Endodermal cell (in vitro differentiated cells): Measurements from ENCODE around the gene SPTLC2. TPM values are rescaled to one million over a fixed set of nuclear protein-coding genes. Genes with fewer than 3 reads are reported as not detected.
A peak's percentile ranks its signal among the peaks of the same experiment; 100 is the strongest.

ENCODE experiments used
- DNase-seq: peaks from one replicate; pipeline ENCODE4 v3.0.0-alpha.2; 2017
- H3K27ac ChIP-seq: 2 replicates; pipeline ENCODE4 v1.5.1; 2013; ENCODE audit warnings: mild to moderate bottlenecking, low read depth, low read length, moderate library complexity
- H3K27me3 ChIP-seq: 2 replicates; pipeline ENCODE4 v1.6.1; 2013; ENCODE audit warnings: mild to moderate bottlenecking, low read length, moderate library complexity; ENCODE audit not compliant: insufficient read depth, control insufficient read depth, poor library complexity, severe bottlenecking
- H3K36me3 ChIP-seq: 2 replicates; pipeline ENCODE4 v1.7.0; 2013; ENCODE audit warnings: mild to moderate bottlenecking, low read length, moderate library complexity; ENCODE audit not compliant: control insufficient read depth, insufficient read depth
- H3K4me1 ChIP-seq: one replicate; pipeline ENCODE4 v1.7.0; 2013; ENCODE audit warnings: low read length; ENCODE audit not compliant: control insufficient read depth, insufficient read depth
- H3K4me3 ChIP-seq: 2 replicates; pipeline ENCODE4 v1.5.1; 2013; ENCODE audit warnings: mild to moderate bottlenecking, low read length, moderate library complexity
- H3K9ac ChIP-seq: 2 replicates; pipeline ENCODE4 v1.6.1; 2013; ENCODE audit warnings: mild to moderate bottlenecking, low read length, moderate library complexity; ENCODE audit not compliant: poor library complexity, severe bottlenecking; ENCODE audit errors: extremely low read depth
- H3K9me3 ChIP-seq: 2 replicates; pipeline ENCODE4 v1.6.1; 2013; ENCODE audit warnings: mild to moderate bottlenecking, low read length, moderate library complexity; ENCODE audit not compliant: control insufficient read depth
- H3K27ac Mint-ChIP-seq: 2 replicates; pipeline ENCODE4 v1.8.0; 2020; ENCODE audit warnings: mixed read lengths
- H3K27me3 Mint-ChIP-seq: 2 replicates; pipeline ENCODE4 v1.8.0; 2021; ENCODE audit warnings: mild to moderate bottlenecking, mixed read lengths; ENCODE audit not compliant: insufficient read depth
- H3K36me3 Mint-ChIP-seq: 2 replicates; pipeline ENCODE4 v1.8.0; 2020; ENCODE audit warnings: low read depth, mixed read lengths
- H3K4me1 Mint-ChIP-seq: 2 replicates; pipeline ENCODE4 v1.8.0; 2020; ENCODE audit warnings: mixed read lengths
- H3K4me3 Mint-ChIP-seq: 2 replicates; pipeline ENCODE4 v1.8.0; 2020; ENCODE audit warnings: mild to moderate bottlenecking, moderate library complexity, mixed read lengths
- H3K9me3 Mint-ChIP-seq: 2 replicates; pipeline ENCODE4 v1.8.0; 2020; ENCODE audit warnings: mild to moderate bottlenecking, mixed read lengths
- WGBS, 2 experiments: methylation state at CpG; one replicate each; pipeline versions ENCODE4 v1.1.5 to v1.1.7; 2013; ENCODE audit warnings: missing lambda C conversion rate in 2 of 2, mixed read lengths in 1 of 2; ENCODE audit not compliant: insufficient coverage in 1 of 2, insufficient read length in 1 of 2; 5-methylcytosine and 5-hydroxymethylcytosine counted together
- total RNA-seq, 2 donors: library from RNA; stranded (reverse); fragmentation: NEBNext Ultra II Directional in 1 of 2; extraction: Animal tissue kit (Norgen Biotek cat#: 25700) in 1 of 2; gene quantifications; 2 replicates in 1 of 2; 3 replicates in 1 of 2; pipeline ENCODE4 v1.2.1, GENCODE V29; 2021
- TF ChIP-seq, protein P1 (sequence below): fragments of 200-600 bp; sonication (generic); conservative IDR thresholded peaks from 2 replicates; pipeline ENCODE4 v1.5.0; 2021; ENCODE audit warnings: antibody characterized with exemption, mild to moderate bottlenecking

SPTLC2 gene
- total RNA-seq, 2 donors from 2014 or later: 32.6 to 32.7 TPM

DNA sequence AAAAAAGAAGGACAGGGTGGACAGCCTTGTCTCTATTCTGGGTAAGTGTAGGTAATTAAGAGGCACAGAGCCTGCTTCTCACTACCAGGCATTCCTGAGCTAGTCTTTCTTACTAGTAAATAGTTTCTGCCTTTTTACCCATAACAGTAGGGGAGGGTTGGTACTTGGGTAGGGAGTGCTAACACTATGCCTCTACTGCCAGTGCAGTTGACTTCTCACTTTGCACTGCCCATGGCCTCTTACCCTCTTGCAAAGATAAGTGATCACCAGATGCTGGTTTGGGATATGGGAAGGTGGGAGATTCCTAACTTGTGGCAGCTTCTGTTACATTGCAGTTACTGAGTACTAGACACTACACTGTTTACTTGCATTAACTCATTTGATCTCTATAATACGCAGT, 146.9 kb downstream of the SPTLC2 start:
- DNase-seq: no peak
- H3K27ac Mint-ChIP-seq: peak overlapping the region; percentile 57

DNA sequence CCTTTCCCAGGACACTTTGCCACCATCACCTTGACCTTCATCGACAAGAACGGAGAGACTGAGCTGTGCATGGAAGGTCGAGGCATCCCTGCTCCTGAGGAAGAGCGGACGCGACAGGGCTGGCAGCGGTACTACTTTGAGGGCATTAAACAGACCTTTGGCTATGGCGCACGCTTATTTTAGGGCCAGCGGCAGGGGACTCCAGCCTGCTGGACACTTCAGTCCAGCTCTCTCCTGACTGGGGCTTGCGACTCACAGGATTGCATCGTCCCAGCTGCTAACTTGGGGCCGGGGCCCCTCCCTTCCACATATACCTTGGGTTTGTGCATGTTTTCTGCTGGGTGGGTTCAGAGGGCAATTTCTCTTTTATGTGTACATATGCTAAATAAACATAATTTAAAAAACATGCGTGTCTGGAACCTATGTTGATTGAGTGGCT, 147.4 kb downstream of the SPTLC2 start:
- TF ChIP-seq, protein P1, sequence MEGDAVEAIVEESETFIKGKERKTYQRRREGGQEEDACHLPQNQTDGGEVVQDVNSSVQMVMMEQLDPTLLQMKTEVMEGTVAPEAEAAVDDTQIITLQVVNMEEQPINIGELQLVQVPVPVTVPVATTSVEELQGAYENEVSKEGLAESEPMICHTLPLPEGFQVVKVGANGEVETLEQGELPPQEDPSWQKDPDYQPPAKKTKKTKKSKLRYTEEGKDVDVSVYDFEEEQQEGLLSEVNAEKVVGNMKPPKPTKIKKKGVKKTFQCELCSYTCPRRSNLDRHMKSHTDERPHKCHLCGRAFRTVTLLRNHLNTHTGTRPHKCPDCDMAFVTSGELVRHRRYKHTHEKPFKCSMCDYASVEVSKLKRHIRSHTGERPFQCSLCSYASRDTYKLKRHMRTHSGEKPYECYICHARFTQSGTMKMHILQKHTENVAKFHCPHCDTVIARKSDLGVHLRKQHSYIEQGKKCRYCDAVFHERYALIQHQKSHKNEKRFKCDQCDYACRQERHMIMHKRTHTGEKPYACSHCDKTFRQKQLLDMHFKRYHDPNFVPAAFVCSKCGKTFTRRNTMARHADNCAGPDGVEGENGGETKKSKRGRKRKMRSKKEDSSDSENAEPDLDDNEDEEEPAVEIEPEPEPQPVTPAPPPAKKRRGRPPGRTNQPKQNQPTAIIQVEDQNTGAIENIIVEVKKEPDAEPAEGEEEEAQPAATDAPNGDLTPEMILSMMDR: no peak
- DNase-seq: no peak
- no peak overlapping the region for H3K4me3 Mint-ChIP-seq
- H3K27ac ChIP-seq: no peak overlapping the region
- H3K27me3 ChIP-seq: no peaks in the 10 kb centered on the region
- peaks cover 52% of the 10 kb centered on the region for H3K36me3 ChIP-seq
- no peaks in the 10 kb centered on the region for H3K9me3 ChIP-seq
- peak overlapping the region; percentile 57 for H3K27ac Mint-ChIP-seq
- no peak overlapping the region for H3K4me3 ChIP-seq
- no peaks in the 10 kb centered on the region for H3K4me1 ChIP-seq
- H3K27me3 Mint-ChIP-seq: no peaks in the 10 kb centered on the region
- peaks cover 7% of the 10 kb centered on the region for H3K4me1 Mint-ChIP-seq
- peaks cover 49% of the 10 kb centered on the region for H3K36me3 Mint-ChIP-seq
- H3K9ac ChIP-seq: no peak overlapping the region
- no peaks in the 10 kb centered on the region for H3K9me3 Mint-ChIP-seq
- WGBS, 2 experiments: 91 to 94% methylated on average over 8 to 14 of the region's 14 CpGs

More for the DNA sequence above, 146.9 kb downstream of the SPTLC2 start:
- WGBS, 2 experiments: 83 to 100% methylated on average over 1 of the region's 1 CpG
- Histone ChIP-seq H3K4me1 (no peaks in the 10 kb centered on the region), H3K9me3 (no peaks in the 10 kb centered on the region), H3K9ac (no peak overlapping the region), H3K27ac (no peak overlapping the region), H3K27me3 (no peaks in the 10 kb centered on the region), H3K4me3 (no peak overlapping the region), H3K36me3 (peaks cover 48% of the 10 kb centered on the region)
- H3K27me3 Mint-ChIP-seq: no peaks in the 10 kb centered on the region
- peaks cover 47% of the 10 kb centered on the region for H3K36me3 Mint-ChIP-seq
- TF ChIP-seq, protein P1: no peak
- no peak overlapping the region for H3K4me3 Mint-ChIP-seq
- H3K9me3 Mint-ChIP-seq: no peaks in the 10 kb centered on the region
- H3K4me1 Mint-ChIP-seq: peaks cover 7% of the 10 kb centered on the region

DNA sequence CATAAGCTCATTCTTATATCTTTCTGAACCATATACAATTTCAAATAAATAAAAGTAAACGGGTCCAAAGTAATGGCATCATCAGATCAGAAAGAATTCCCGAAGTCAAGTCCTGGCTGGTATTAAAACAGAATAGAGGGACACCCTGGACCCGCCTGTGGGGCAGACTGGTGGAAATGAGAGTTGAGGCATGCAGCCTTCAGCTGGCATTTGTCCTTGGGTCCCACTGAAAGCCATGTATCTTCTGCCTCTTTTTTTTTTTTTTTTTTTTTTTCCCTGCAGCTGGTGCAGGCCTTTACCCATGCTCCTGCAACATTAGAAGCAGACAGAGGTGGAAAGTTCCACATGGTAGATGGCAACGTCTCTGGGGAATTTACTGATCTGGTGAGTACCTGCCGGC, 148.6 kb downstream of the SPTLC2 start:
- Mint-ChIP-seq H3K36me3 (peaks cover 59% of the 10 kb centered on the region), H3K27me3 (no peaks in the 10 kb centered on the region), H3K4me1 (peaks cover 7% of the 10 kb centered on the region), H3K4me3 (no peak overlapping the region), H3K9me3 (no peaks in the 10 kb centered on the region), H3K27ac (no peak overlapping the region)
- Histone ChIP-seq H3K27me3 (no peaks in the 10 kb centered on the region), H3K9ac (no peak overlapping the region), H3K9me3 (no peaks in the 10 kb centered on the region), H3K36me3 (peaks cover 62% of the 10 kb centered on the region), H3K4me3 (no peak overlapping the region), H3K4me1 (no peaks in the 10 kb centered on the region), H3K27ac (no peak overlapping the region)
- TF ChIP-seq, protein P1: no peak
- 94 to 96% methylated on average over 4 to 5 of the region's 5 CpGs for WGBS, 2 experiments
- DNase-seq: no peak
